Medulla oblongata (tissue), 1 donor: ENCODE measurements around the gene VPS50.

Experiments used
- DNase-seq: peaks from one replicate; pipeline ENCODE4 v3.0.0-alpha.2; 2015; ENCODE audit errors: extremely low spot score

Gene VPS50

GRCh38 chr7:93231799-93232672 lies at the start of gene VPS50:
Gene VPS50, plus strand, starts transcription at chr7:93232366. Its CDS starts 102 bp downstream, at chr7:93232468.
- DNase-seq, result peak; percentile 99

GRCh38 chr7:93185303-93186027 lies 46.7 kb upstream of the VPS50 start:
- DNase-seq, result no peak

GRCh38 chr7:93188870-93189634 lies 43.1 kb upstream of the VPS50 start:
- DNase-seq, result no peak

- DNase-seq, result no peak
Observed at GRCh38 chr7:93194386-93194785, 37.8 kb upstream of the VPS50 start.

GRCh38 chr7:93196336-93196735 lies 35.8 kb upstream of the VPS50 start:
- DNase-seq, result no peak

- DNase-seq, result no peak
Observed at GRCh38 chr7:93198472-93198871, 33.7 kb upstream of the VPS50 start.

- no peak for DNase-seq
Observed at GRCh38 chr7:93202594-93203250, 29.4 kb upstream of the VPS50 start.

GRCh38 chr7:93203496-93203895 lies 28.7 kb upstream of the VPS50 start:
- no peak for DNase-seq

GRCh38 chr7:93205046-93205445 lies 27.1 kb upstream of the VPS50 start:
- DNase-seq, result no peak

GRCh38 chr7:93211228-93211818 lies 20.8 kb upstream of the VPS50 start:
- no peak for DNase-seq

- no peak for DNase-seq
Observed at GRCh38 chr7:93212881-93213280, 19.3 kb upstream of the VPS50 start.

- DNase-seq, result no peak
Observed at GRCh38 chr7:93218997-93219827, 13.0 kb upstream of the VPS50 start.

- DNase-seq, result no peak
Observed at GRCh38 chr7:93219868-93220267, 12.3 kb upstream of the VPS50 start.

GRCh38 chr7:93226310-93226709 lies 5.9 kb upstream of the VPS50 start, which contains the start of gene HEPACAM2:
Gene HEPACAM2, minus strand, starts transcription at chr7:93226469.
- DNase-seq, result no peak

- DNase-seq, result peak; percentile 61
Observed at GRCh38 chr7:93228302-93228701, 3.9 kb upstream of the VPS50 start.

- peak; percentile 9 for DNase-seq
Observed at GRCh38 chr7:93231259-93231658, 907 bp upstream of the VPS50 start.

GRCh38 chr7:93232673-93233018 lies 480 bp downstream of the VPS50 start:
- DNase-seq, result no peak

GRCh38 chr7:93235541-93235940 lies 3.4 kb downstream of the VPS50 start:
- no peak for DNase-seq

GRCh38 chr7:93238131-93238530 lies 6.0 kb downstream of the VPS50 start:
- no peak for DNase-seq

GRCh38 chr7:93238748-93239147 lies 6.6 kb downstream of the VPS50 start:
- DNase-seq, result no peak
